Measurements from ENCODE around the gene MTFP1. TPM values are rescaled to one million over a fixed set of nuclear protein-coding genes. Genes with fewer than 3 reads are reported as not detected.
"Not testable (repeated sequence)": the region's sequence is repeated elsewhere in the genome, so short reads cannot be mapped to it uniquely, and the experiment has no call there.

MTFP1 gene
- total and polyA plus RNA-seq, 4 donors: 6.8 to 20.2 (median 8.8) TPM

GRCh38 chr22:30445438-30446145 is 20.0 kb downstream of the MTFP1 start:
- no peaks in the 10 kb centered on the region for H3K9me3 ChIP-seq (ENCODE audit: control insufficient read depth in 4 of 4, low read length in 3 of 4)
- H3K4me3 ChIP-seq (ENCODE audit: low read depth in 1 of 3, low read length in 3 of 3): no peak overlapping the region
- 43% methylated on average over 5 of the region's 5 CpGs for WGBS
- TF ChIP-seq FOXA2 (IDR thresholded peaks at IDR 0.05) (peak; percentile 9), JUND (IDR thresholded peaks at IDR 0.05) (peak in 1 of 2 donors; percentile 29), FOXA1 (IDR thresholded peaks at IDR 0.05) (no peak), RXRA (IDR thresholded peaks at IDR 0.05) (peak in 1 of 2 donors; percentile 10)
- H3K9ac ChIP-seq (ENCODE audit: low read depth in 1 of 2, low read length in 2 of 2): no peak overlapping the region
- H3K27me3 ChIP-seq (ENCODE audit: control insufficient read depth in 4 of 4, insufficient read depth in 4 of 4, low read length in 3 of 4): no peaks in the 10 kb centered on the region
- H3K36me3 ChIP-seq (ENCODE audit: control insufficient read depth in 4 of 4, insufficient read depth in 3 of 4, low read depth in 1 of 4, low read length in 3 of 4): no peaks in the 10 kb centered on the region
- no peak for DNase-seq (ENCODE audit: low spot score)
- H3K27ac ChIP-seq (ENCODE audit: low read depth in 1 of 2, low read length in 2 of 2): no peak overlapping the region
- H3K4me1 ChIP-seq (ENCODE audit: control insufficient read depth in 4 of 4, insufficient read depth in 4 of 4, low read length in 3 of 4): peaks cover 0 to 12% (median 8%) of the 10 kb centered on the region in 4 donors

- DNase-seq (ENCODE audit: low spot score): peak; percentile 82
- peaks cover 0 to 12% (median 8%) of the 10 kb centered on the region in 4 donors for H3K4me1 ChIP-seq (ENCODE audit: control insufficient read depth in 4 of 4, insufficient read depth in 4 of 4, low read length in 3 of 4)
- no peaks in the 10 kb centered on the region for H3K27me3 ChIP-seq (ENCODE audit: control insufficient read depth in 4 of 4, insufficient read depth in 4 of 4, low read length in 3 of 4)
- no peak overlapping the region for H3K9ac ChIP-seq (ENCODE audit: low read depth in 1 of 2, low read length in 2 of 2)
- H3K4me3 ChIP-seq (ENCODE audit: low read depth in 1 of 3, low read length in 3 of 3): no peak overlapping the region
- H3K27ac ChIP-seq (ENCODE audit: low read depth in 1 of 2, low read length in 2 of 2): no peak overlapping the region
- no peaks in the 10 kb centered on the region for H3K9me3 ChIP-seq (ENCODE audit: control insufficient read depth in 4 of 4, low read length in 3 of 4)
- 78% methylated on average over 3 of the region's 3 CpGs for WGBS
- TF ChIP-seq ATF3 (IDR thresholded peaks at IDR 0.05): no peak
- TF ChIP-seq HNF4G (IDR thresholded peaks at IDR 0.05): no peak
- no peak for TF ChIP-seq HNF4A (conservative IDR thresholded peaks at IDR 0.05)
- TF ChIP-seq SP1 (IDR thresholded peaks at IDR 0.05): no peak
- no peak for TF ChIP-seq YY1 (IDR thresholded peaks at IDR 0.05)
- no peak for TF ChIP-seq EGR1 (IDR thresholded peaks at IDR 0.05; ENCODE audit: low read depth in 2 of 2)
- no peak for TF ChIP-seq GABPA (IDR thresholded peaks at IDR 0.05 in 1 of 2, conservative IDR thresholded peaks at IDR 0.05 in 1 of 2)
- TF ChIP-seq RXRA (IDR thresholded peaks at IDR 0.05): no peak
- TF ChIP-seq FOXA1 (IDR thresholded peaks at IDR 0.05): no peak
- no peak for TF ChIP-seq JUND (IDR thresholded peaks at IDR 0.05)
- no peak for TF ChIP-seq NR2F2 (IDR thresholded peaks at IDR 0.05)
- TF ChIP-seq FOXA2 (IDR thresholded peaks at IDR 0.05): no peak
- H3K36me3 ChIP-seq (ENCODE audit: control insufficient read depth in 4 of 4, insufficient read depth in 3 of 4, low read depth in 1 of 4, low read length in 3 of 4): no peaks in the 10 kb centered on the region
Measured at GRCh38 chr22:30447656-30448055, 22.1 kb downstream of the MTFP1 start.

- H3K9me3 ChIP-seq (ENCODE audit: control insufficient read depth in 4 of 4, low read length in 3 of 4); H3K4me1 ChIP-seq (ENCODE audit: control insufficient read depth in 4 of 4, insufficient read depth in 4 of 4, low read length in 3 of 4); H3K27ac ChIP-seq (ENCODE audit: low read depth in 1 of 2, low read length in 2 of 2); H3K27me3 ChIP-seq (ENCODE audit: control insufficient read depth in 4 of 4, insufficient read depth in 4 of 4, low read length in 3 of 4); H3K4me3 ChIP-seq (ENCODE audit: low read depth in 1 of 3, low read length in 3 of 3); H3K36me3 ChIP-seq (ENCODE audit: control insufficient read depth in 4 of 4, insufficient read depth in 3 of 4, low read depth in 1 of 4, low read length in 3 of 4); H3K9ac ChIP-seq (ENCODE audit: low read depth in 1 of 2, low read length in 2 of 2): not testable (repeated sequence)
- peak; percentile 65 for DNase-seq (ENCODE audit: low spot score)
- 63% methylated on average over 9 of the region's 9 CpGs for WGBS
Measured at GRCh38 chr22:30451488-30451887, 25.9 kb downstream of the MTFP1 start.

- Histone ChIP-seq H3K36me3 (ENCODE audit: control insufficient read depth in 4 of 4, insufficient read depth in 3 of 4, low read depth in 1 of 4, low read length in 3 of 4) (no peaks in the 10 kb centered on the region), H3K27ac (ENCODE audit: low read depth in 1 of 2, low read length in 2 of 2) (no peak overlapping the region), H3K9me3 (ENCODE audit: control insufficient read depth in 4 of 4, low read length in 3 of 4) (no peaks in the 10 kb centered on the region), H3K9ac (ENCODE audit: low read depth in 1 of 2, low read length in 2 of 2) (no peak overlapping the region), H3K4me3 (ENCODE audit: low read depth in 1 of 3, low read length in 3 of 3) (no peak overlapping the region), H3K4me1 (ENCODE audit: control insufficient read depth in 4 of 4, insufficient read depth in 4 of 4, low read length in 3 of 4) (peaks cover 0 to 4% (median 3%) of the 10 kb centered on the region in 4 donors), H3K27me3 (ENCODE audit: control insufficient read depth in 4 of 4, insufficient read depth in 4 of 4, low read length in 3 of 4) (no peaks in the 10 kb centered on the region)
- TF ChIP-seq HNF4G (IDR thresholded peaks at IDR 0.05) (no peak), ATF3 (IDR thresholded peaks at IDR 0.05) (no peak), MAX (IDR thresholded peaks at IDR 0.05) (no peak), JUND (IDR thresholded peaks at IDR 0.05) (no peak), RAD21 (IDR thresholded peaks at IDR 0.05) (no peak), TAF1 (conservative IDR thresholded peaks at IDR 0.05) (no peak), CTCF (IDR thresholded peaks at IDR 0.05; ENCODE audit: low read depth, low read length, missing input control) (no peak), HNF4A (conservative IDR thresholded peaks at IDR 0.05) (no peak), EGR1 (IDR thresholded peaks at IDR 0.05; ENCODE audit: low read depth in 2 of 2) (no peak), YY1 (IDR thresholded peaks at IDR 0.05) (no peak), FOXA2 (IDR thresholded peaks at IDR 0.05) (no peak), FOXA1 (IDR thresholded peaks at IDR 0.05) (no peak)
- WGBS: 89% methylated on average over 6 of the region's 6 CpGs
- no peak for DNase-seq (ENCODE audit: low spot score)
Measured at GRCh38 chr22:30452861-30453260, 27.3 kb downstream of the MTFP1 start.

All from liver (tissue), 9 donors.